Measurements from ENCODE around the gene SLC4A9. TPM values are rescaled to one million over a fixed set of nuclear protein-coding genes. Genes with fewer than 3 reads are reported as not detected.

SLC4A9 gene, protein sequence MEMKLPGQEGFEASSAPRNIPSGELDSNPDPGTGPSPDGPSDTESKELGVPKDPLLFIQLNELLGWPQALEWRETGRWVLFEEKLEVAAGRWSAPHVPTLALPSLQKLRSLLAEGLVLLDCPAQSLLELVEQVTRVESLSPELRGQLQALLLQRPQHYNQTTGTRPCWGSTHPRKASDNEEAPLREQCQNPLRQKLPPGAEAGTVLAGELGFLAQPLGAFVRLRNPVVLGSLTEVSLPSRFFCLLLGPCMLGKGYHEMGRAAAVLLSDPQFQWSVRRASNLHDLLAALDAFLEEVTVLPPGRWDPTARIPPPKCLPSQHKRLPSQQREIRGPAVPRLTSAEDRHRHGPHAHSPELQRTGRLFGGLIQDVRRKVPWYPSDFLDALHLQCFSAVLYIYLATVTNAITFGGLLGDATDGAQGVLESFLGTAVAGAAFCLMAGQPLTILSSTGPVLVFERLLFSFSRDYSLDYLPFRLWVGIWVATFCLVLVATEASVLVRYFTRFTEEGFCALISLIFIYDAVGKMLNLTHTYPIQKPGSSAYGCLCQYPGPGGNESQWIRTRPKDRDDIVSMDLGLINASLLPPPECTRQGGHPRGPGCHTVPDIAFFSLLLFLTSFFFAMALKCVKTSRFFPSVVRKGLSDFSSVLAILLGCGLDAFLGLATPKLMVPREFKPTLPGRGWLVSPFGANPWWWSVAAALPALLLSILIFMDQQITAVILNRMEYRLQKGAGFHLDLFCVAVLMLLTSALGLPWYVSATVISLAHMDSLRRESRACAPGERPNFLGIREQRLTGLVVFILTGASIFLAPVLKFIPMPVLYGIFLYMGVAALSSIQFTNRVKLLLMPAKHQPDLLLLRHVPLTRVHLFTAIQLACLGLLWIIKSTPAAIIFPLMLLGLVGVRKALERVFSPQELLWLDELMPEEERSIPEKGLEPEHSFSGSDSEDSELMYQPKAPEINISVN
- 0.21 TPM in 1 of 2 replicates, not detected in the other for total RNA-seq

DNA sequence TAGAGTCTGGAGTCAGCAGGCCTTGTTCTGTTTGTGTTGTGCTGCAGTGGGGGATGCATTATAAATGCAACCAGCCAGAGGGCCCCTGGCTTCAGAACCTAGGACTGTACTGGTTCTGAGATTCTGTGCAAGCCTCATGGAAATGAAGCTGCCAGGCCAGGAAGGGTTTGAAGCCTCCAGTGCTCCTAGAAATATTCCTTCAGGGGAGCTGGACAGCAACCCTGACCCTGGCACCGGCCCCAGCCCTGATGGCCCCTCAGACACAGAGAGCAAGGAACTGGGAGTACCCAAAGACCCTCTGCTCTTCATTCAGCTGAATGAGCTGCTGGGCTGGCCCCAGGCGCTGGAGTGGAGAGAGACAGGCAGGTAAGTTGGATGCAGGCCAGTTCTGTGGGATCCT is at the start of gene SLC4A9:
Gene SLC4A9, plus strand, starts transcription at position 94 of the 400 bp plus-strand sequence. Its CDS starts 43 bp downstream, at position 137.

DNA sequence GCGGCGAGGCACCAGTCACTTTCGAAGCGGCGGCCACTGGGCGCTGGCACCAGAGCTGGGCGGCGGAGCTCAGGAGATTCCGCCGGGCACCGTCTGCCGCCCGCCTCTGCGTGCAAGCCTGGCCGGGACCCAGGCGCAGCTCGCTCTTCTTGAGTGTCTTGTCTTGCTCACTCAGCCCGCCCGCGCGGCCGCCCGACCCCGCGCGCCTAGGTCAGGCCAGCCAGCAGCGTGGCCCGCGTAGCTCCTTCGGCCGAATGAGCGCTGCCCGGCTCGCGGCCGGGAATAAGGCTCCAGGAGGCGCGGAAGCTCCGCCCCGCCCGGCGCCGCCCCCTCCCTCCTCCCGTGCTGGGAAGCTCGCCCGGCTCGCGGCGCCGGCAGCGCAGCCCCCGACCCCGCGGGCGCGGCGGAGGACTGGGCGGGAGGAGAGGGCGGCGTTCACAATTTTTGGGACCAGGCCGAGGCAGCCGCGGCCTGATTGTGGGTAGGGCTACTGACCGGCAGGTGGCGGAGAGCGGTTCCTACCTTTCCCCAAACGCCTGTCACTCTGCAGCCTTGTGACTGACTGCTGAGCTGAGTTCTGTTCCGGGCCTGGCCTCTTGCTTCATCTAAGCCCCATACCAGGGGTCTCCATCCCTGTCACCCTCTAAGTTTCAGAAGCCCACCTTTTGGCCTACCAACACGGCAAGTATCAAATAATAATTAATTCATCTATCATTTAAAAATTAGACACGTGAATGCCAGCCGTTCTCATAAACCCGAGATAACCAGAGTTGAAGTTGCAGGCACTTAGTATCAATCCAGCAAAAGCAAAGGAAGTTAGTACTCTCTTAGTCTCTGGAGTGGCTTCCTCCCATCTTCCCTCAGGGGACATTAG is 13.4 kb upstream of the SLC4A9 start, which contains the start of gene HBEGF:
Gene HBEGF, minus strand, starts transcription at position 256 of the 874 bp plus-strand sequence. CDS start 275 bp downstream, outside the sequence.

DNA sequence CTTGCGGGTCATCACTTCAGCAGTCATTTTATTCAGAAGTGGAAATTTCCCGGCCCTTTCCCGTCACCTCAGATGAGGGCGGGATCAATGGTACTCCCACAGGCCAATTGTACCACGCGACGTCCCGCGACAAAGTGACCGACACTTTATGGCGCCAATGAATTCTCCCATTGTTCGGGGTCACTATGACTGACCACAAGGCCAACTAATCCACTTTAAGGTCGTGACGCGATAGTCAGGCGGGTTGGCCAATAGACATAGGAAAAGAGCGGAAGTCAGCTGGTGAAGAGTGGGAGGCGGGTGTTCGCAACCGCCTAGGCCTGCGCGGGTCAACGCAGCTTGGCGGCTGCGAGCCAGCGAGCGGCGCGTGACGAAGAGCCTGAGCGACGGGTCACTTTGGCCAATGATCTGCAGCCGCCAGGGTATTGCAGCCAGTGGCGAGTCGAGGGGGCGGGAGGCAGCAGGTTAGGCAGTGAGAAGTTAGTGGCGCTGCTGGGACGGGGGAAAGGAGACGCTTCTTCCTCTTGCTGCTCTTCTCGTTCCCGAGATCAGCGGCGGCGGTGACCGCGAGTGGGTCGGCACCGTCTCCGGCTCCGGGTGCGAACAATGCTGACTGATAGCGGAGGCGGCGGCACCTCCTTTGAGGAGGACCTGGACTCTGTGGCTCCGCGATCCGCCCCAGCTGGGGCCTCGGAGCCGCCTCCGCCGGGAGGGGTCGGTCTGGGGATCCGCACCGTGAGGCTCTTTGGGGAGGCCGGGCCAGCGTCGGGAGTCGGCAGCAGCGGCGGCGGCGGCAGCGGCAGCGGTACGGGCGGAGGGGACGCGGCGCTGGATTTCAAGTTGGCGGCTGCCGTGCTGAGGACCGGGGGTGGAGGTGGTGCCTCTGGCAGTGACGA is 41.6 kb downstream of the SLC4A9 start, which contains the start of gene ANKHD1:
Gene ANKHD1, plus strand, starts transcription at position 472 of the 896 bp plus-strand sequence. Its CDS starts 135 bp downstream, at position 607.

Other genes with a start within 250 kb of the SLC4A9 start
- gene PURA, start 246.1 kb upstream of the SLC4A9 start, total RNA-seq: 5.5 and 8.1 TPM in 2 replicates
- 2.9 and 5.1 TPM in 2 replicates for gene IGIP, start 234.3 kb upstream of the SLC4A9 start, total RNA-seq
- gene CYSTM1, start 185.0 kb upstream of the SLC4A9 start, total RNA-seq: 19.3 and 52.4 TPM in 2 replicates
- 46.5 and 63.9 TPM in 2 replicates for gene PFDN1, start 57.1 kb upstream of the SLC4A9 start, total RNA-seq
- 26.9 and 66.3 TPM in 2 replicates for gene HBEGF, start 13.6 kb upstream of the SLC4A9 start, total RNA-seq
- 47.5 and 52.4 TPM in 2 replicates for gene ANKHD1, start 41.6 kb downstream of the SLC4A9 start, total RNA-seq
- 0.85 and 4.3 TPM in 2 replicates for gene EIF4EBP3, start 187.5 kb downstream of the SLC4A9 start, total RNA-seq
- gene SRA1, start 197.3 kb downstream of the SLC4A9 start, total RNA-seq: 16.4 and 34.5 TPM in 2 replicates
- 3.2 and 6.0 TPM in 2 replicates for gene APBB3, start 204.4 kb downstream of the SLC4A9 start, total RNA-seq
- gene SLC35A4, start 204.6 kb downstream of the SLC4A9 start, total RNA-seq: 10.4 and 16.9 TPM in 2 replicates